ENCODE measurements around the gene LGALS7. TPM values are rescaled to one million over a fixed set of nuclear protein-coding genes. Genes with fewer than 3 reads are reported as not detected.
"Not testable (repeated sequence)": the region's sequence is repeated elsewhere in the genome, so short reads cannot be mapped to it uniquely, and the experiment has no call there.

Gene LGALS7
- total RNA-seq: not detected in 2 replicates

DNA sequence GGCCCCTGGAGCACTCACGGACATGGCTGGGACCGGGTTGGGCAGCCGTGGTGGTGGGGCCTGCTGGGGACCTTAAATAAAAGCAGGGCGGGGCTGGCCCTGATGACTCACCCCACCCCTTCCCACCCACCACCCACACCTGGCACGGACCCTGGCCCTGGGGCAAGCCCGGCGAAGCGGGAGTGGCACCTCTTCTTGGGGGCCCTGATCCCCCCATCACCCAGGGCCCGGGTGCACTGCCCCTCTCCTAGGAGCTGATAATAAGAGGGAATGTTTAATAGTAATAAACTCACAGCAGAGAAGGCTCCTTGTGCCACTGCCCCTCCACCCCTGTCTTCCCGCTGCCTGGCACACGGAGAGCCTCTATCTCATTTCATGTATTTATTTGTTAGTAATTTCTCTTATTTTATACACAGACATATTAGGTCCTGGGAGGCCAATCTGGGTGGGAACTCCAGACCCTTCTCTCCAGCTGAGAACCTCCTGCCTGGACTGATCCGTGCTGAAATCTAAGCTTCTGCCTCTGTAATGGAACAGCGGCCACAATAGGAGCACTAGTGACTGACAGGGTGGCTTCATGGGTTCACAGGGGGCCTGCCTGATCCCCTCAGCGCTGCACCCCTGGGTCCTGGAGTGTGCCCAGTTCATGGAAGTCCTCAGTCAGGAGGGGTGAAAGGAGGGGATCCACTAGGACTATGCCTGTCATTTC is at the start of gene LGALS7:
LGALS7 (minus strand) TSS at position 49 of the 709 bp plus-strand sequence; CDS start at position 24, 25 bp downstream.
- intact Hi-C loops (cut with micrococcal nuclease): no loop called here

DNA sequence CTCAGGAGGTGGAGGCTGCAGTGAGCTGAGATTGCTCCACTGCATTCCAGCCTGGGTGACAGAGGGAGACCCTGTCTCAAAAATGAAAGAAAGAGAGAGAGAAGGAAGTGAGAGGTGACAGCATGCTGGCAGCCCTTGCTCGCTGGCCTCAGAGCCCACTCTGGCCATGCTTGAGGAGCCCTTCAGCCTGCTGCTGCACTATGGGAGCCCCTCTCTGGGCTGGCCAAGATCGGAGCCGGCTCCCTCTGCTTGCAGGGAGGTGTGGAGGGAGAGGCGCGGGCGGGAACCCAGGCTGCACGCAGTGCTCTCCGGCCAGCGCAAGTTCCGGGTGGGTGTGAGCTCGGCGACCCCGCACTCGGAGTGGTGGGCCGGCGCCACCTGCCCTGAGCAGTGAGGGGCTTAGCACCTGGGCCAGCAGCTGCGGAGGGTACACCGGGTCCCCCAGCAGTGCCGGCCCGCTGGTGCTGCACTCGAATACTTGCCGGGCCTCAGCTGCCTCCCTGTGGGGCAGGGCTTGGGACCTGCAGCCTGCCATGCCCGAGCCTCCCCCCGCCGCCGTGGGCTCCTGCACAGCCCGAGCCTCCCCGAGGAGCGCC is 48.0 kb upstream of the LGALS7 start:
- intact Hi-C loops (cut with micrococcal nuclease): not testable (repeated sequence)

GRCh38 chr19:38819231-38819920 is 46.1 kb upstream of the LGALS7 start:
- intact Hi-C loops (cut with micrococcal nuclease): no loop called here

DNA sequence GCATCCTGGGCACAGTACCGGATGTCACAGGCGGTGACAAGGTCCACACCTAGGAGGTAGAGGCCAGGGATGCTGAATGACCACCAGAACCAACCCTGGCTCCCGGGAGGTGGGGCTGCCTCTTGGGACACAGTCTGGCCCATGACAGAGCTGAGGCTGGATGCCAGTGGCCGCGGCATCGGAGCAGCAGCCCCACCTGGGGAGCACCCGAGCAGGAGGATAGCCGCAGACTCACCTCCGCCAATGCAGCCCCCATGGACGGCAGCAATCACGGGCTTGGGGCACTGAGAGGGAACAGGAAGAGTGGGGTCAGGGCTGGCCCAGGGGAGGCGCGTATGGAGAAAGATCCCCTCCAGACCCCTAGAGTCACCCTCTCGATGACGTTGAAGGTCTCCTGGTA is 43.8 kb upstream of the LGALS7 start:
- intact Hi-C loops (cut with micrococcal nuclease): no loop called here

DNA sequence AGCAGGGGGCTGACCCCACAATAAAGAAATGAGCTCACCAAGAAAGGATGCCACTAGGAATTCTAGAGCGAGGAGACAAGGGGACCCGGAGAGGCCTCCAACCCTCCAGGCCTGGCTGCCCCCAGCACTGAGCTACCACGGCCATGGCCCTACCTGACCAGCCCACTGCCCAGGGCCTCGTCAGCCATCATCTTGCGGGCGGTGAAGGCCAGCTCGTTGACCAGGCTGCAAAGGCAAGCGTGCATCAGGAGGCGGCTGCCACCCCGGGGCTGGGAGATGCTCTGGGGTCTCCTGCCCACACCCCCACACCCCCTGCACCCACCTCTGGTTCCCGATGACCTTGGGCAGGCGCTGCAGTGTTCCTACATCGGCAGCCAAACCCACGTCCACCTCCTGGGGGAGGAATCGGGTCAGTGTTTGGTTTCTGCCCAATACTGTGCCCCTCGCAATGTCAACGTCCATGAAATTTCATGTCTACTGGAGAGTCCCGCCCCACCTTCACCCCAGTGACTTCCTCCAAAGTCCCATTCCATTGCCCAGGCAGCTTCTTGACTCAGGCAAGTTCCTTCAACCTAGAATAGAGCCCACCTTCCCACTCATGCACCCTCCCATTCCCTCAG is 42.9 kb upstream of the LGALS7 start:
- intact Hi-C loops (cut with micrococcal nuclease): no loop called here

- intact Hi-C loops (cut with micrococcal nuclease): no loop called here
These were observed 42.0 kb upstream of the LGALS7 start for GRCh38 chr19:38815059-38816001.

GRCh38 chr19:38813932-38814331 is 40.6 kb upstream of the LGALS7 start:
- intact Hi-C loops (cut with micrococcal nuclease): not testable (repeated sequence)

- intact Hi-C loops (cut with micrococcal nuclease): no loop called here
These were observed 40.0 kb upstream of the LGALS7 start for GRCh38 chr19:38813323-38813722.

- intact Hi-C loops (cut with micrococcal nuclease): no loop called here
These were observed 39.6 kb upstream of the LGALS7 start, which contains the start of gene LGALS4 for GRCh38 chr19:38812841-38813320. TSS of gene LGALS4 (minus strand) at chr19:38812945. CDS start at chr19:38812886, 59 bp downstream.

GRCh38 chr19:38812009-38812840 is 38.9 kb upstream of the LGALS7 start:
- intact Hi-C loops (cut with micrococcal nuclease): no loop called here

DNA sequence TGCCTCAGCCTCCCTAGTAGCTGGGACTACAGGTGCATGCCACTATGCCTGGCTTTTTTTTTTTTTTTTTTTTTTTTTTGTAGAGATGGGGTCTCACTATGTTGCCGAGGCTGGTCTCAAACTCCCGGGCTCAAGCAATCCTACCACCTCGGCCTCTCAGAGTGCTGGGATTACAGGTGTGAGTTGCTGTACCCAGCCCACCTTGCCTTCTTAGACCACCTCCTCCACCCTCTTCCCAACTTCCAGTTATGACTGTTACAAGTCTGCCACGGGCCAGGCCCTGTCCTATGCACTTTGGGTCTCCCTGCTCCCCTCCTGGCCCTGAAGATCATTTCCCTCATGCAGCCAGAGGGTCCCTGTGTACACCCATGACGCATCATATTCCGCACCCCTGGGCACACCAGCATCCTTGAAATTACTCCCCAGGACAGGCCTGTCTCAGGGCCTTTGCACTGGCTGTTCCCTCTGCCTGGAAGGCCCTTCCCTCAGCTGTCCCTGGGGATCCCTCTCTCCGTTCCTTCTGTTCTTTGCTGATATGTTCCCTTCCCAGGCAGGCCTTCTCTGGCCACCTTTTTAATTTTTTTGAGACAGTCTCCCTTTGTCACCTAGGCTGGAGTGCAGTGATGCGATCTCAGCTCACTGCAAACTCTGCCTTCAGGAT is 36.4 kb upstream of the LGALS7 start:
- intact Hi-C loops (cut with micrococcal nuclease): no loop called here

DNA sequence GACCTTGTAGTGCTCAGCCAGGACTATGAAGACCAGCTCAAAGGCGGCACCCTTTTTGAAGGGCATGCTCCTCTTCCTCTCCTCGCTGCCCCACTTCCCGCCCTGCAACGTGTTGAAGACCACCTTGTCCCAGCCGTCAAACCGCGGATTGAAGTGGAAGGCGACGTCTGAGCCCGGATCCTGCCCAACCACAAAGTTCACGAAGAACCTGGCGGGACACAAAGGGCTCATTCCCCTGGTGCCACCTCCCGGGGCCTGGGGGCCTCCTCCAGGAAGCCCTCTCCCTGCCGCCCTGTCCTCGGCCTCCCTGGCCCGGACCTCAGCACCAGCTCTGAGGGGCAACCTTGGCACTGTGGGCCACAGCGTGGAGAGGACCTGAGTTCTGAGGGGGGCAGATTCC is 35.4 kb upstream of the LGALS7 start:
- intact Hi-C loops (cut with micrococcal nuclease): no loop called here

- intact Hi-C loops (cut with micrococcal nuclease): not testable (repeated sequence)
These were observed 34.2 kb upstream of the LGALS7 start for GRCh38 chr19:38807374-38808098.

GRCh38 chr19:38806371-38806770 is 33.1 kb upstream of the LGALS7 start:
- intact Hi-C loops (cut with micrococcal nuclease): no loop called here

DNA sequence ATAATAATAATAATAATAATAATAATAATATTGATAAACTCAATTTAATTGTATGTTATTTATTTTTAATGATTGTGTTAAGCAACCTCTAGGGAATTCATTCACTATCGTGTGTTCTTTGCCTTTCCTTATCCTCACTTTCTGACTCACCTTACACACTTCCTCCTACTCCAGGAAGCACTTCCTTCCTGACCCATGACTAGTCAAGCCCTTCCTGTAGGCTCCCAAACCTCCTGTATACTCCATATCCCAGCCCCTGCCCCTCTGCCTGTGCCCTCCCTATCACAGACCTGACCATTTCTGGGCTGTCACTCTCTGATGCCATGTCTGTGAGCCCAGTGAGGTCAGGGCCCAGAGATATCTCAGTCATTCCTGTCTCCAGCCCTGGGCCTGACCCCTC is 31.9 kb upstream of the LGALS7 start:
- intact Hi-C loops (cut with micrococcal nuclease): no loop called here

DNA sequence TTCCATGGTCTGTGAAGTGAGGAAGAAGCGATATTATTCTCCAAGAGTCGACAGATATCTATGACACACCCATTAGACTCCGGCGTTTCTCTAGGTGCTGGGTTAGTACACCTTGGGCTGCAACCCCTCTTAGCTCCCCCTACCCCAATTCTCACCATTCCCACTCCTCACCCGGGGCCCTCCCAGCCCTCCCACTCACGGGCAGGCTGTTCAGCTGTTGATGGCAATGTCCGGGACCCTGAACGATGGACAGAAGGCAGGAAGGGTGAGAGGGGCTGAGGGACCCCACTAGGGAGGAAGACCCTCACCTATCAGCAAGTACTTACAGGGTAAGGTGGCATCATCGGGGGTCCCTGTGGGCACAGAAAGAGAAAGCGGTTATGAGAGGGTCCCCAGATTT is 30.2 kb upstream of the LGALS7 start:
- intact Hi-C loops (cut with micrococcal nuclease): no loop called here

DNA sequence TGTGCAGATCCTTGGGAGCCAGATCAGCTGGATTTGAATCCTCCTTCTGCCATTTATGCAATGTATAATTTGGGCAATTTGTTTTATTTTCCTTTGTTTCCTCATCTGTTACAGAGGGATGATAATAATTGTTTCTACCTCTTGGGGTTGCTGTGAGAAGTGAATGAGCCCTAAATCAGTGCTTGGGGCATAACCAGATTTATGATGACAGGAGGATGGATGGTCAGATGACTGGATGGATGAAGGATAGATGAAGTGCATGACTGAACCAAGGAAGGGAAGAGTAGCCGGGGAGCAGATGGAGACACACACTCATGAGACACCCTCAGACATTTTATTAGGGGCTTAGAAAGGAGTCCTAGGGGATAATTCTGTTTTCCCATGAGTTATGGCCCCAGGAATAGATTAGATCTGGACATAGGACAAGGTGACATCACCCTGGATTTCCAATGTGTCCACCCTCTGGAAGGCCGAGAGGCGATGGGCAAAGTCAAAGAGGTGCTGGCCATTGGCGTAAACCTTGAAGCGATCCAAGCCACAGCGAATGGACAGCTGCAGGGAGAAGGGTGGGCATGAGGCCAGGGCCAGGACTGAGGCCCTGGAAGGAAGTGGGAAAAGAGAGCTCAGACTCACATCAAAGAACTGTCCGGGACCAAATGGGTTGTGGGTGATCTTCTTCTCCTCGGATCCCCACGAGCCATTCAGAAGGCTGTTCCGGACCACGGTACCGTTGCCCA is 28.2 kb upstream of the LGALS7 start:
- intact Hi-C loops (cut with micrococcal nuclease): no loop called here
